ENCODE data around the gene IL20RB. TPM values are rescaled to one million over a fixed set of nuclear protein-coding genes. Genes with fewer than 3 reads are reported as not detected.

The IL20RB gene
- total and polyA plus RNA-seq, 2 of the 4 experiments (the other 2 are of a cell fraction): 0.72 to 0.97 TPM

GRCh38 chr3:136952292-136952691 is 5.5 kb upstream of the IL20RB start:
- Histone ChIP-seq H3K4ac (ENCODE audit: low read depth, low read length) (no peak overlapping the region), H4K8ac (ENCODE audit: low read depth in 2 of 2, low read length in 2 of 2) (peak overlapping the region in 1 of 2 experiments; percentile 19; a peak in 1 of 4 replicates), H3K36me3 (ENCODE audit: control insufficient read depth, insufficient read depth, low read length) (no peaks in the 10 kb centered on the region), H3K23ac (ENCODE audit: low read depth, low read length) (no peak overlapping the region), H2AK9ac (replicated peaks; ENCODE audit: low read depth, low read length, poor library complexity) (no peak overlapping the region), H4K20me1 (ENCODE audit: insufficient read depth, low read length) (no peaks in the 10 kb centered on the region), H2AK5ac (ENCODE audit: low read depth, low read length) (no peak overlapping the region), H3K4me1 (ENCODE audit: control insufficient read depth, insufficient read depth, low read length) (peaks cover 20% of the 10 kb centered on the region), H3K18ac (ENCODE audit: low read depth, low read length) (no peak overlapping the region; the same call in 1 of the 2 replicates), H3K4me2 (ENCODE audit: low read depth, low read length) (peak overlapping the region; percentile 60; the same call in 1 of the 2 replicates), H3K9ac (ENCODE audit: low read depth, low read length) (no peak overlapping the region), H2BK15ac (ENCODE audit: low read depth, low read length) (no peak overlapping the region), H3K14ac (replicated peaks; ENCODE audit: low read depth, low read length) (no peak overlapping the region), H4K91ac (ENCODE audit: insufficient read depth, low read depth, low read length) (no peak overlapping the region), H2BK120ac (ENCODE audit: low read depth, low read length) (no peak overlapping the region), H2BK5ac (ENCODE audit: low read depth, low read length, poor library complexity, severe bottlenecking) (peak overlapping the region; percentile 69), H2AFZ (replicated peaks; ENCODE audit: low read length, poor library complexity) (no peak overlapping the region), H3K27me3 (ENCODE audit: control insufficient read depth, insufficient read depth, low read length) (no peaks in the 10 kb centered on the region), H3K27ac (ENCODE audit: insufficient read depth, low read length) (no peak overlapping the region), H3K56ac (ENCODE audit: extremely low read depth, insufficient read depth, low read length) (no peak overlapping the region), H2BK20ac (ENCODE audit: low read depth, low read length) (0 out of 2 replicates have a peak overlapping the region, but pooled peaks have one; percentile 39), H3K9me3 (ENCODE audit: control insufficient read depth, insufficient read depth, low read length) (no peaks in the 10 kb centered on the region), H3K4me3 (ENCODE audit: insufficient read depth, low read depth, low read length) (no peak overlapping the region), H3K79me1 (ENCODE audit: low read depth in 1 of 2, low read length in 2 of 2) (peaks cover 8 to 35% of the 10 kb centered on the region in 2 experiments), H3K9me1 (ENCODE audit: insufficient read depth, low read length) (peaks cover 13% of the 10 kb centered on the region), H4K5ac (ENCODE audit: low read depth, low read length) (no peak overlapping the region)
- CTCF ChIA-PET: interaction anchor here (0.6 kb wide), 1 partner anchor 61 kb away, joined by 3 read pairs; no protein-coding TSS in a partner anchor
- WGBS, 2 experiments (ENCODE audit: extremely low coverage in 2 of 2, insufficient read length in 1 of 2): no CpG with 5 or more reads among the region's 1 CpG
- intact Hi-C loops (cut with micrococcal nuclease) (no loop called here), dilution Hi-C loops (cut with HindIII; ENCODE audit: low sequenced_read_pairs, unreplicated experiment) (no loop called here), in situ Hi-C loops (cut with MboI; ENCODE audit: low sequenced_read_pairs) (no loop called here)
- no TSS peak for BruUV-seq (replicated peaks)
- ATAC-seq (ENCODE audit: low read depth) (peak; percentile 63), DNase-seq (peak; percentile 80)
- TF ChIP-seq RAD21 (IDR thresholded peaks at IDR 0.05; ENCODE audit: low read length) (no peak), FOS (IDR thresholded peaks at IDR 0.05; ENCODE audit: low read depth, low read length) (peak; percentile 37; the same call in 1 of the 2 replicates), CHD1 (IDR thresholded peaks at IDR 0.05; ENCODE audit: low read depth, low read length) (no peak), RFX5 (IDR thresholded peaks at IDR 0.05; ENCODE audit: low read depth, low read length) (no peak), MXI1 (IDR thresholded peaks at IDR 0.05; ENCODE audit: borderline replicate concordance, low read depth, low read length) (no peak), SMC3 (IDR thresholded peaks at IDR 0.05; ENCODE audit: low read depth, low read length) (no peak), BHLHE40 (IDR thresholded peaks at IDR 0.05; ENCODE audit: low read depth, low read length) (no peak), CEBPB (IDR thresholded peaks at IDR 0.05; ENCODE audit: low read depth, low read length) (peak; percentile 49; the same call in 1 of the 2 replicates), ELK1 (IDR thresholded peaks at IDR 0.05; ENCODE audit: borderline replicate concordance, low read depth, low read length) (no peak)
- POLR2A ChIA-PET (ENCODE audit: unreplicated experiment): interaction anchor here (0.7 kb wide), 1 partner anchor 365 kb away, joined by 3 read pairs; no protein-coding TSS in a partner anchor

All from IMR-90 (cell line).